ENCODE data around the gene ZBTB22.
A peak's percentile ranks its signal among the peaks of the same experiment; 100 is the strongest.
"Not testable (repeated sequence)": the region's sequence is repeated elsewhere in the genome, so short reads cannot be mapped to it uniquely, and the experiment has no call there.

ZBTB22 gene

DNA sequence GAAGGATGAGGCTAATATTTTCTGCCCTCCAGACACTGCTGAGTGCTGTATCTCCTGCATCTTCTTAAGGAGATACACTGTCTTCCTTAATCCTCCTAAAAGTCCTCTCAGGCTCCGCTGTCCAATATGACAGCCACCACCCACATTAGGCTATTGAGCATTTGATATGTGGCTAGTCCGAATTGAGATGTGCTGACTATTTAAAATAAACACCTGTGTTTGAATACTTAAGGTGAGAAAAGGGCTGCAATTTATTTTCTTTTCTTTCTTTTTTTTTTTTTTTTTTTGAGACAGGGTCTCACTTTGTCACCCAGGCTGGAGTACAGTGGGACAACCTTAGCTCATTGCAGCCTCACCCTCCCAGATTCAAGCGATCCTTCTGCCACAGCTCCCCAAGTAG, 15.7 kb downstream of the ZBTB22 start:
- DNase-seq (ENCODE audit: low read depth in 2 of 2), result no peak

DNA sequence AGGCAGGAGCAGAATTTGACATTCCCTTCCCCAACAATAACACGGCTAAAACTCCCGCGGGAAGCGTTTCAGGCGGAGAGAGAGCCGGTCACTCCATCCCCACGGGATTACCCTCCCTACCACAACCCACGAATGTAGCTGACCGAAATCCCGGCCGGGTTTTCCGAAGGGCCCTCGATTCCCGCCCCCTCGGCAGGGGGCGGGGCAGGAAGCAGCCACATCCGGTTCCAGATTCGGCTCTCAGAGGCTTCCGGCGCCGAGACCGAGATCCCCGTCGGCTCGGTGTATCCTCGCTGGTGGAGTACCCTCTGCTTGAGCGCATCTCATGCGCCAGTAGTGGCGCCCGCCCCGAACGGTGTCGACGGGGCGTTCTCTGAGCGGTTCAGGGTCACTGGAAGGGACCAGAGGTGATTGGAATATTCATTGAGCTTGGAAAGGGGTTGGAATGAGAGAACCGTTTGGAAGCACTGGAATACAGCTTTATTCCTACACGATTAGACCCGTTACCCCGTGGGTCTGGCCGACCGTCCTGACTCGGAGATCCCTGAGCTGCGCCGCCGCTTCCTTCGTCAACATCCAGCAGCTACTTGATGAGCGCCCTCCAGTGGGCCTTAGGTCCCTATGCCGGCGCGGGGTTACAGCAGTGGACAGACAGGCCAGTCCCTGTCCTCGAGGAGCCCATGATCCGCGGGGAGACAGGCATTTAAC, 18.2 kb downstream of the ZBTB22 start:
- peak; percentile 81 to 90 for DNase-seq (ENCODE audit: low read depth in 2 of 2)

DNA sequence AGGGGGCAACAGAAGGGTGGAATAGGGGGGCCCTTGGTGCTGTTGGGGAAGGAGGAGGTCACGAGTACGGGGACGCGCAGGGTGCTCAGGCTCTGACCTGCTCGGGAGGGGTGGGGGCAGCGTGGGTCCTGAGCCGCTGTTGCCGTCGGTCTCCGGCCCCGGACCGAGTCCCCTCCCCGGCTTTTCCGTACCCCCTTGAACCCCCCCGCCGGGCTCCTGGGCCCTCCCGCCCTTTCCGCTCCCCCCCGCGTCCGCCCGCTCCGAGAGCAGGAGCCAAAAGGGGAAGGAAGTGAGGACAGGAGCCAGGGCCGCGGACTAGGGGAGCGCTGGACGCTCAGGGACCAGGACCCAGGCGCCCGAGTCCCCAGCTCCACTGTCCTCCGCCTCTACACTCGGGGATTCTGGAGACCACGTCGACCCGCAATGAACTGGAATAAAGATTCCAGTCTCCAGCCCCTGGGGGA, 18.7 kb downstream of the ZBTB22 start, which contains the start of gene RGL2:
Gene RGL2, minus strand, starts transcription at position 170 of the 464 bp plus-strand sequence. CDS start 332 bp downstream, outside the sequence.
- no peak for DNase-seq (ENCODE audit: low read depth in 2 of 2)

DNA sequence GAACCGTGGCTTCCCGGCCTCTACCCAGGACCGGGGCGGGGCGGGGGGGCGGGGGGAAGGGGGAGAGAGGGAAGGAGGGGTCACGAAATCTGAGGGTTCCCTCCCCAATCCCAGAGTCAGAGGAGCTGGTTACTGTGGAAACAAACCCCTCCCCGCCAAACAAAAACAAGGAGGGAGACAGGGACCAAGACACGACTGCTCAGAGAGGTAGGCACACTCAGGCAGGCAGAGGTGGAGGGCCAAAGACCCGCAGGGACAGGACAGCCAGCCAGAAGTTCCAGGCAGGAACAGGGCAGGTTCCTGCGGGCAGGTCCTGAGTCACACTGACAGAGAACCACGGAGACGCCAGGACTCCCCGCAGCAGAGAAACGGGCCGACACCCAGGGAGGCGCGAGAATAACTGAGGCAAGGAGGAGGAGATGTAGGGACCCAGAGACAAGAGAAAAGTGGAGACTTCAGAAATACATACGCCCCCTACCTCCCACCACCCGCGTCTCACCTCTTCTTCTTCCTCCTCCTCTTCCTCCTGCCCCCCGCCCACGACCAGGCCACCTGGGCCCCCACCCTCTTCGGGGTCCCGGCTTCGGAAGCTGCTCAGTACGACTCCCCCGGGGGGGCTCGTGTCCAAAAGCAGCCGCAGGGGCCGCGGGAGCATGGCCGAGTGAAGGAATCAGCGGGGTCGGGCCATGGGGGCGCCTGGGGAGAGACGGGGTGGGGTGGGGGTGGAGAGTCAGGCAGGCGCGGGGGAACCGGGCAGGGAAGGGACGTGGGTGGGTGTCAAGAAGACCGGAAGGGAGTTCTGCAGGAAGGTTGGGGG, 19.4 kb downstream of the ZBTB22 start:
- DNase-seq (ENCODE audit: low read depth in 2 of 2), result no peak

DNA sequence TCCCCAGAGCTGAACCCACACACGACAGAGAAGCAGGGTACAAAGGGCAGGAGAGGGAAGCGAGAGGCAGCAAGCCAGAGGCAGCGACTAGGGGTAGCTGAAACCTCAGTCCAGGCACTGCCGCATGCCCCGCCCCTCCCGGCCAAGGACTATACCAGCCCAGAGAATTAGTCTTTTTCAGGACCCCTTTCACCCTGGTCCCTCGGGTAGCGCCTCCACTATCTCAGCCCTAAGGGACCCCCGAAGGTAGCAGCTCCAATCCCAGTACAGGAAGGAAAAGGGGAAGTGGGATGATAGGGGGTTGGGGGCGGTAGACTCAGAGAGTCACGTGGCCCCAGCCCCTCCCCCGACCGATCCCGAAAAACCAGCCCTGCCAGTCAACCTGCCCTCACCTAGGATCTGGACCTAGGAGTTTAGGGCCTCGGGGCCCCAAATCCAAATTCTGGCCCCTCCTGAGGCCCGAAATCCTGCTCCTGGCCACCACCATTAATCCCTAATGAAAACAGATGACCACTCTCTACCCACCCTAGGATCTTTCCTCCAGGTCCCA, 20.1 kb downstream of the ZBTB22 start:
- no peak for DNase-seq (ENCODE audit: low read depth in 2 of 2)

DNA sequence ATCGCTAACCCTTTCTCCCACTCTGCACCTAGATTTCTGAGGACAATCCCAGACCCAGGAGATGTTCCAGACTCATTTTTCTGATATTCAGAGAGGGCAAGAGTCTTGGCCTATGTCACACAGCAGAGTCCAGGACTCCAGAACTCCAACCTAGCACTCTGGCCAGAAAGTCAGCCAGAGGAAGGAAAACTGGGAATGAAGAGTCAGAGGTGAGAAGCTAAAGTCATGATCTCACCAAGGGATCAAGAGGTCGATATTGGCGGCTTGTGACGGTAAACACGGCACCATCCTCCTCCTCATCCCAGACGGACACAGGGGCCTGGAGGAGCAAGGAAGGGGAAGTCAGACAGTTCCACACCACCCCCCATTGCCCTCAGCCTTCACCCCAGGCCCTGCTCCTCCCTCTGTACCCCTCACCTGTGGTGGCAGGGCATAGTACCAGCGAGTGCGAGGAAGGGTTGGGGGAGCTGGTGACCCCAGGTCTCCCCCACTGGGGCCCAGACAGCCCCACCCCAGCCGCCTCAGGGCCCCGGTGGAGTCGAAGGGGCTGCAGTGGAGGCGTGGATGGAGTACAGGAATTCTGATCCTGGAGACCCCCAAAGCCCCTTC, 20.6 kb downstream of the ZBTB22 start:
- DNase-seq (ENCODE audit: low read depth in 2 of 2), result no peak

DNA sequence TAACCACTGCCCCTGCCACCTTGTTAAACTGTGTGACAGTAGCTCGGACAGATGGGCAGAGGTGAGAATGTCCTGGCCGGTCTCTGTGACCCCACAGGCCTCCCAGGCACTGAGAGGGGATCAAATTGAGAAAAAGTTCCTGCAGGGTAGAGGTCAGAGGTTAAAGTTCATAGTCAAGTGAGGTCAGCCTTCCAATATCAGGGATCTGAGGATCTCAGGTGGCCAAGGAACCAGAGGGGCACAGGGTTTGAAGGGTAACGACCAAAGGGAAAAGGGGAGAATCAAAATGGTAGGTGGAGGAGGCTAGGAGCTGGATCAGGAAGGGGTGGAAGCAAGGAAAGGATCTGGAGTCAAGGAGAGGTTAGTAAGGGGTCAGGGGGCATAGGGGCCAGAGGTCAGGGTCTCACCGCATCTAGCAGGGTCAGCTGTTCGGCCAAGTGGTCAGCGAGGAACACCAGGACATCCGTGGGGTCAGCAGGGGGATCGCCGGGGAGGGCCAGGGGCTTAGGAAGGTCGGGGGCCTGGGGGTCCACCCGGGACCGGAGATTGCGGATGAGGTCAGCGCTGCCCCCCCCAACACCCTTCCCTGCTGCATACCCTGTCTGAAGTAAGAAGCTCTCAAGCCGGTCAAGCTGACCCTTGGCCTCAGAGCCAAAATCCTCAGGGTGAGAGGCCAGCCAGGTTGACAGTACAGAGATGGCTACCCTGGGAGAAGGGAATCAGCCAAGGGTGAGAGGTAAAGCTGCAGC, 21.7 kb downstream of the ZBTB22 start:
- no peak for DNase-seq (ENCODE audit: low read depth in 2 of 2)

DNA sequence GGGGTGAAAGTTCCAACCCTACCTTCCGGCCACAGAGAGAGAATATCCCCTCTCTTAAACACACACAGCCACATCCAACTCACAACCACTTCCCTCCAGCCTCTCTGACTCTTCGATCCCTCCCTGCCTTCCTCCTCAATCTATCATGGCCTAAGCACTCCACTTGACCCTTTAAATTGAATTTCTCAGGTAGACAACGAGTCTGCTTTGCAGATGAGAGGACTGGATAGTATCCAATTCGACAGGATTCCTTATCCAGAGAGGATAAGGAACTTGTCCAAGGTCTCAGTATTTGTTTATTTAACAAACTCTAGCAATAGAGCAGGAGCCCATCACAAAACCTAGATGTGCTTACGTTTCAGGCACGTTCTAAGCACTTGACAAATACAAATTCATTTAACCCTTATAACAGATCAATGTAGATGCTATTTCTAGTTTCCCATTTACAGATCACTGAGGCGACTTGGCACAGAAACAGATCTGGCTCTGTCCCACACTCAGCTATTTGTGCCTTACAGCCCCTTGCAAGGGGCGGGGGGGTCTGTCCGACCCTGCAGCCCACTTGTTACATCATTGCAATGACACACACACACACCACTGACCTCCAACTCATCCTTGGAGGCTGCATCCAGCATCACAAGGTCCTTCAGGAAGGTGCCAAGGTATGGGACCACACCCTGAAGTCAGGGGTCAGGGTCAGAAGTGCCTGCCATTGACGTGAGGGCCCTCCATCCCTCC, 23.3 kb downstream of the ZBTB22 start:
- DNase-seq (ENCODE audit: low read depth in 2 of 2), result no peak

DNA sequence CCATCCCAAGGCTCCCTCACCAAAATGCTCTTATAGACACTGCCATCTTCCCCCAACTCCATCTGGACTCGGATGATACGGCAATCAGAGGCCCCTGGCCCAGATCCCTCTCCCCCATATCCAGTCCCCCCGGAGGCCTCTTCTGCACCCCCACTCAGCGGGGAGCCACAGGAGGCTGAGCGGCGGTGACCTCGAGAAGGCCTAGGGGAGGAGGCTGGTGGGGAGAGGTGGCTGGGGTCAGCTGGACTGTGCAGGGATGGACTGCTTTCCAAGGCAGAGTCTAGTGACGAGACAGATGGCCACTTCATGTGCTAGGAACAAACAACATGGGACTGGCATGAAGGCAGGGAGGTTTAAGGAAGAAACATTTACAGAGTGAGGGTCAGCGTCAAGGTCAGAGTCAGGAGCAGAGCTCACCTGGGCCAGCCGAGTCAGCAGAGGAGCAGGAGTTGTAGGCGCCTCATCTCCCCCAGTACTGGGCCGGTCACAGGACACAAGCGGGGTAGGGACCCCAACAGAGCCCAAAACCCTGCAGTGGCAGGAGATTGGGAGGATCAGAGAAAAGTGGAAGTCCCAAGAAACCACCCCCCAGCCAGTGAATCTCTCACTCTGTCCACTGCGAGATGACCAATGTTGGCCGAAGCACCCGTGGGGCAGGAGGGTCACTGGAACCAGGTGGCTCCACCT, 24.4 kb downstream of the ZBTB22 start:
- no peak for DNase-seq (ENCODE audit: low read depth in 2 of 2)

DNA sequence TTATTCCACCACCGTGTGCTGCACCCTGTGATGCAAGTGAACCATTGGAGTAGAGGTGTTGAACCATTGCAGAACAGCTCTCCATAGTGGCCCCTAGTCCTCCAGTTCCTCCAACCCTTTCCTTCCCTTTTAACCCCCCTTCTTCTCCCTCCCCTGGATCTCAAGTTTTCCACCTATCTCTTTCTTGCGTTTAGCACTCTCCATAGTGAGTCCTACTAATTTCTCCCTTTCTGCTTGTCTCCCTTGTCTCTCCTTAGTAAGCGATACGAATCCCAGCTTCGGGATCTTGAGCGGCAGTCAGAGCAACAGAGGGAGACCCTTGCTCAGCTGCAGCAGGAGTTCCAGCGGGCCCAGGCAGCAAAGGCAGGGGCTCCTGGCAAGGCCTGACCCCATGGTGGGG, 27.1 kb downstream of the ZBTB22 start:
- DNase-seq (ENCODE audit: low read depth in 2 of 2), result no peak

DNA sequence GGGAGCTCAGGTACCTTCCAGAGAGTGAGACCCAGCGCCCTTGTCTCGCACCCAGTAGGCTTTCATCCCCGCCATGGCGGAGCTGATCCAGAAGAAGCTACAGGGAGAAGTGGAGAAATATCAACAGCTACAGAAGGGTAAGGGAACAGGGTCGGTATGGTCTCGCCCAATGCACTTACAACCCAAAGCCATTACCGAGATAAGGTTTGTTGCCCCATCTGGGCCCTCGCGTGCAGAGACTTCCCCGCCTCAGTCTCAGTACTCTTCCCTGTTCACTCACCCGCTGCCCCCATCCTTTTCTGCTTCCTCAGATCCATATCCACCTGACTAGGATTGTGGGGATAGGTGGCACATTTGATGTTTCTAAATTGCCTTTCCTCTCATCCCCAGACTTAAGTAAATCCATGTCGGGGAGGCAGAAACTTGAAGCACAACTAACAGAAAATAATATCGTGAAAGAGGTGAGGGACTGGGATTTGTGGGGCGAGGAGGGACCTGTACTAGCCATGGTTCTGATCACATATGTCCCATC, 27.7 kb downstream of the ZBTB22 start:
- DNase-seq (ENCODE audit: low read depth in 2 of 2), result no peak

DNA sequence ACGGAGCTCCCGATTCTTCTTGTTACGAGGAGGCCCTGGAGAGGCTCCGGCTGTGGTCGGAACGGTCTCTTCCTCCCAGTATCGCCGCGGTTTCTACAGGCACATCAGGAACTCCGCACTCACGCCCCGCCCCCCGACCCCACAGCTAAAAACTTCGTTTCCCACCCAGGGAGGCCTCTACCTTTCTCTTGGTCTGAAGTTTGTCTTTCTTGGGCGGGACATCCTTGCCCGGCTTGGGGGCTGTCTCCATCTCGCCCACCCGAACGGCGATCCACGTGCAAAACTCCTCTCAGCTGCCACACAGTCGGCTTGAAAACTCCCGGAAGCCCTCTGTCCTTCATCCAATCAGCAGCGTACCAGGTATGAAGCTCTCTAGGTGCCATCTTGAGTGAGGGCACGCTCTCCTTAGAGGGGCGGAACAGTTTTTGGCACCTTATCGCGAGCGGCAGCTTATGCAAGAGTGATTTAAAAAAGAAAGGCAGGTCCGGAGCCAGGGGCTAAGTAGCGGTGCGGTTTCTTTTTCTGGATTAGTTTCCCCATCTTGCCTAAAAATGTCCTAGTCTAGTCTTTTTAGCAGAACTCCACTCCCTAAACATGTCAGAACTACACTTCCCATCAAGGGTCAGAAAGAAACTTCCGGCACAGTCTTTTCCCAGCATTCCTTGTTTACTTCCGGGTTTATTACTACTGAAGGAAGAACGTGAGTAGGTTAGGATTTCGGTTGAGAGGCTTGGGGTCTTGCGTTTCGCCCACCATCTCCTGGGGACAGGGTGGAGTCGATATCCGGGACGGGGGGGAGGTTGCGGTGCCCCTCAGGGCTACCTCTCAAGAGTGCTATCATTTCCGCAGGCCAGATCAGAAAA, 28.4 kb downstream of the ZBTB22 start, which contains the start of the genes PFDN6 and WDR46:
Gene PFDN6, plus strand, starts transcription at position 681 of the 863 bp plus-strand sequence. CDS start 256 bp downstream, outside the sequence.
Gene WDR46, minus strand, starts transcription at position 319 of the 863 bp plus-strand sequence. Its CDS starts 69 bp downstream, at position 250.
- DNase-seq (ENCODE audit: low read depth in 2 of 2), result peak in 1 of 2 donors; percentile 54

DNA sequence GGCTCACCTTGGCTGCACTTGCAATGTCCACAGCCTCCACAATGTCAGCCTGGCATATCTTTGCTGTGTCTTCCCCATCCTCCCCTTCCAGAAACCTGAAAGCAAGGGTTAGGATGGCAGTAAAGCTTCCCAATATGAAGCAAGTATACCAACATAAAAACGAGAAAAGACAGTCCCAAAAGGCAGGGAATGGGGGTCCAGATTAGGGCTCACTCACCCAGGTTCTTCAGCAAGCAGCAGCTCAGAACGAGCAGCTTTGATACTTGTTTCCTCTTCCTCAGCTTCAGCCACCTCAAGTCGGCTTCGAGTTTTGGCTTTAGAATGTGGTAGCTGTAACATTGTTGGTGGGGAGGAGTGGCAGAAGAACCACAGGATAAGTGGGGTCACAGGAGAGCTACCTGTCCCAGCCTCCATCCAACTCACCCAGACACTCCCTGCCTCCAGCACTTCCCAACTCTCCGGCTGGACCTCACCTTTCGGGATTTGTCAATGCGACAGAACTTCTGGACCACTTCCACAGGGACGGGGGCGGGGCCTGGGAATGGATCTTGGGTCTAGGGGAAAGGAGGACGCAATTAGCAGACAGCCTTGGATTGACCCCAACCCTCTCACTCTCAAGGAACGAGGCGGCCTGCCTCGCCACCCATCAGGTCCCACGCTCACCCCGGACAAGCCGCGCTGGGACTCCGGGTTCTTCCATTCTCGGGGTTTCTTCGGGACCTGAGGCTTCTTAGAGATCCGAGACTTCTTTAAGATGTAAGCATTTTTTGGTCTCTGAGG, 29.2 kb downstream of the ZBTB22 start:
- no peak for DNase-seq (ENCODE audit: low read depth in 2 of 2)

DNA sequence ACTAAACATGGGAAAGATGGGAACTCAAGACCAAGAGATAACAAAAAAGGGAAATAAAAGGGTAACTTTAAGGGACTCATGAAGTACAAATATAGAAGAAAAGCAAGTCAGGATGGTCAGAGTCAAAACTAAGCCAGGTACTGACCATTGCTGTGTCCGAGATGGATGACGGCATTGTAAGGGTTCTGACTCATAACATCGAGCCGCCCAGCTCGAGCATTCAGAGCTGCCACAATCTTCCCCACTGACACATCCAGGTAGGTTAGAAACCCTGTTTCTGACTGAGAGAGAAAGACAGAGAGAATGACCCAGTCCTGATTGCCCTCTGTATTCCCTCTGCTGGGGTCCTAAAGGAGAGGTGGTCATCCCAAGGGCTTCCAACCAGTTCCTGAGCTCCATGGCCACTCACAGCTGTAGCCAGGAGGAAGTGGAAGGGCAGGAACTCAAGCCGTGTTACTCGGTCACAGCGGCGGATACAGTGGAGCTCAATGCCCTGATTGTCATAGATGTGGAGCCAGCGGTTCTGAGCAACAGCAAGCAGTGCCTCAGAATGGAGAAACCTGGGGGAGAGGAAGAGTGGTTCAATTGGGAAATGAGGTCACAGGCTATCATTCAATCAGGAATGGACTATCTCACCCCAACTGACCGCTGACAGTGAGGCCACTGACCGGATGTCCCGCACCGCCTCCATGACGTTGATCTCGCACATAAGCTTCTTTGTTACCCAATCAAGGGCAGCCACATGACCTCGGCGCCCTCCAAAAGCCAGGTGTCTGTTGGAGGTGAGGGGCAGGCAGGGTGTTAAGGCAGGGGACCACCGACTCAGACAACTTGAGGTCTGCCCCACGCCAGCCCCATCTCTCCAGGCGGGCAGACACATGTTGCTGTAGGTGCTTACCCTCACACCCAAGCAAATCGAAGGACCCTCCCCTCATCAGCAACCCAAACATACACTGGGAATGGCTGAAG, 30.3 kb downstream of the ZBTB22 start:
- DNase-seq (ENCODE audit: low read depth in 2 of 2), result no peak

DNA sequence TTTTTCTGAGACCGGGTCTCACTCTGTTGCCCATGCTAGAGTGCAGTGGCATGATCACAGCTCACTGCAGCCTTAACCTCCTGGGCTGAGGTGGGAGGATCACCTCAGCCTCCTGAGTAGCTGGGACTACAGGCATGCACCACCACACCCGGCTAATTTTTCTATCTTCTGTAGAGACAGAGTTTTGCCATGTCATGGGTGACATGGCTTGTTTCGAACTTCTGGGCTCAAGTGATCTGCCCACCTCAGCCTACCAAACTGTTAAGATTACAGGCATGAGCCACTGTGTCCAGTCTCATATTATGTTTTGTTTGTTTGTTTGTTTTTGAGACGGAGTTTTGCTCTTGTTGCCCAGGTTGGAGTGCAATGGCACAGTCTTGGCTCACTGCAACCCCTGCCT, 32.3 kb downstream of the ZBTB22 start:
- DNase-seq (ENCODE audit: low read depth in 2 of 2), result not testable (repeated sequence)

DNA sequence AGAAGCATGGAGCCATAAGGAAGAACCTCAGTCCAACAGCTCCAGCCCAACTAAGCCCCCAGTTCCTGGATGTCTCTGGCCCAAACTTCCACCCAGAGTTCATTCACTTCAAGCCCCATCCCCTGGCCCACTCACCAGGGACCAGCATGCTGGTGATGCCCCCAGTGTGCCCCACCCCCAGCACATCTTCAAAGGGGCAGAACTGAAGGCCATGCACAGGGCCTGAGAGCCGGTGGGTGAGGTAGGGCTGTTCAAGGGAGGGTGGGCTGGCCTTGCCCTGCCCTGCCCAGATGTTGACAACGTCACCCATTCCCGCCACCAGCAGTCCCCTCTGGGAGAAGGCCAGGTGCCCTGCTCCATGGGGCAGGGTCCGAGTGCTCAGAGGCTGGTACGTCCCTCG, 37.0 kb downstream of the ZBTB22 start:
- no peak for DNase-seq (ENCODE audit: low read depth in 2 of 2)
